ENCODE measurements around the gene KCTD14.
A peak's percentile ranks its signal among the peaks of the same experiment; 100 is the strongest.
"Not testable (repeated sequence)": the region's sequence is repeated elsewhere in the genome, so short reads cannot be mapped to it uniquely, and the experiment has no call there.

The KCTD14 gene

GRCh38 chr11:78019808-78020207, 3.3 kb downstream of the KCTD14 start:
- H4K8ac ChIP-seq (ENCODE audit: low read depth, low read length), result no peak overlapping the region
- peak; percentile 14 for DNase-seq
- H3K27ac ChIP-seq (ENCODE audit: low read depth, low read length), result no peak overlapping the region
- H4K5ac ChIP-seq (ENCODE audit: low read length), result no peak overlapping the region
- H3K56ac ChIP-seq (ENCODE audit: low read length), result no peak overlapping the region
- H3K27me3 ChIP-seq (ENCODE audit: insufficient read depth, low read length, poor library complexity), result no peaks in the 10 kb centered on the region
- H3K4me3 ChIP-seq (ENCODE audit: low read length), result no peak overlapping the region
- WGBS (ENCODE audit: extremely low coverage, insufficient coverage, low lambda C conversion rate), result no CpG with 5 or more reads among the region's 4 CpGs
- H2BK5ac ChIP-seq (ENCODE audit: low read length), result no peak overlapping the region
- no peak overlapping the region for H3K4me2 ChIP-seq (ENCODE audit: low read length)
- no peak overlapping the region for H2AK5ac ChIP-seq (ENCODE audit: low read length)
- no peak overlapping the region for H3K9ac ChIP-seq (ENCODE audit: low read length)
- no peak overlapping the region for H3K23ac ChIP-seq (ENCODE audit: low read length)
- peaks cover 2% of the 10 kb centered on the region for H3K4me1 ChIP-seq (ENCODE audit: control insufficient read depth, low read depth, low read length)
- H2BK120ac ChIP-seq (ENCODE audit: low read depth, low read length), result no peak overlapping the region
- no peak overlapping the region for H3K18ac ChIP-seq (ENCODE audit: low read length)
- peaks cover 3% of the 10 kb centered on the region for H3K36me3 ChIP-seq (ENCODE audit: control insufficient read depth, insufficient read depth, low read length)
- H2BK15ac ChIP-seq (replicated peaks; ENCODE audit: low read depth), result no peak overlapping the region
- H3K4ac ChIP-seq (ENCODE audit: low read depth, low read length), result no peak overlapping the region
- peaks cover 5% of the 10 kb centered on the region for H3K79me1 ChIP-seq (ENCODE audit: low read length)
- H3K79me2 ChIP-seq (ENCODE audit: control insufficient read depth, insufficient read depth, low read length), result no peaks in the 10 kb centered on the region

- H2BK120ac ChIP-seq (ENCODE audit: low read depth, low read length), result no peak overlapping the region
- no peak overlapping the region for H3K4me3 ChIP-seq (ENCODE audit: low read length)
- H3K79me2 ChIP-seq (ENCODE audit: control insufficient read depth, insufficient read depth, low read length), result no peaks in the 10 kb centered on the region
- no peak overlapping the region for H3K9ac ChIP-seq (ENCODE audit: low read length)
- H2AK5ac ChIP-seq (ENCODE audit: low read length), result no peak overlapping the region
- H3K18ac ChIP-seq (ENCODE audit: low read length), result no peak overlapping the region
- H4K8ac ChIP-seq (ENCODE audit: low read depth, low read length), result no peak overlapping the region
- no peak overlapping the region for H2BK5ac ChIP-seq (ENCODE audit: low read length)
- WGBS (ENCODE audit: extremely low coverage, insufficient coverage, low lambda C conversion rate), result no CpG with 5 or more reads among the region's 1 CpG
- no peak overlapping the region for H3K23ac ChIP-seq (ENCODE audit: low read length)
- H3K4me1 ChIP-seq (ENCODE audit: control insufficient read depth, low read depth, low read length), result no peaks in the 10 kb centered on the region
- no peak overlapping the region for H2BK15ac ChIP-seq (replicated peaks; ENCODE audit: low read depth)
- no peak for DNase-seq
- no peak overlapping the region for H3K4me2 ChIP-seq (ENCODE audit: low read length)
- no peak overlapping the region for H3K4ac ChIP-seq (ENCODE audit: low read depth, low read length)
- peaks cover 3% of the 10 kb centered on the region for H3K36me3 ChIP-seq (ENCODE audit: control insufficient read depth, insufficient read depth, low read length)
- H4K5ac ChIP-seq (ENCODE audit: low read length), result no peak overlapping the region
- no peaks in the 10 kb centered on the region for H3K79me1 ChIP-seq (ENCODE audit: low read length)
- H3K27ac ChIP-seq (ENCODE audit: low read depth, low read length), result no peak overlapping the region
- no peaks in the 10 kb centered on the region for H3K27me3 ChIP-seq (ENCODE audit: insufficient read depth, low read length, poor library complexity)
- no peak overlapping the region for H3K56ac ChIP-seq (ENCODE audit: low read length)
These were observed 7.2 kb downstream of the KCTD14 start for GRCh38 chr11:78015878-78016277.

- H3K27me3 ChIP-seq (ENCODE audit: insufficient read depth, low read length, poor library complexity), result not testable (repeated sequence)
These were observed 8.0 kb downstream of the KCTD14 start for GRCh38 chr11:78014937-78015520.

GRCh38 chr11:78011301-78011700, 11.8 kb downstream of the KCTD14 start:
- H2BK5ac ChIP-seq (ENCODE audit: low read length), result no peak overlapping the region
- H3K4me3 ChIP-seq (ENCODE audit: low read length), result no peak overlapping the region
- no peaks in the 10 kb centered on the region for H3K79me2 ChIP-seq (ENCODE audit: control insufficient read depth, insufficient read depth, low read length)
- H3K4ac ChIP-seq (ENCODE audit: low read depth, low read length), result no peak overlapping the region
- no peaks in the 10 kb centered on the region for H3K27me3 ChIP-seq (ENCODE audit: insufficient read depth, low read length, poor library complexity)
- no peak overlapping the region for H3K27ac ChIP-seq (ENCODE audit: low read depth, low read length)
- H2BK120ac ChIP-seq (ENCODE audit: low read depth, low read length), result no peak overlapping the region
- WGBS (ENCODE audit: extremely low coverage, insufficient coverage, low lambda C conversion rate), result no CpG with 5 or more reads among the region's 2 CpGs
- no peak overlapping the region for H3K56ac ChIP-seq (ENCODE audit: low read length)
- H3K18ac ChIP-seq (ENCODE audit: low read length), result no peak overlapping the region
- no peak overlapping the region for H3K23ac ChIP-seq (ENCODE audit: low read length)
- H3K79me1 ChIP-seq (ENCODE audit: low read length), result no peaks in the 10 kb centered on the region
- DNase-seq, result no peak
- no peak overlapping the region for H4K8ac ChIP-seq (ENCODE audit: low read depth, low read length)
- H3K4me2 ChIP-seq (ENCODE audit: low read length), result no peak overlapping the region
- H3K36me3 ChIP-seq (ENCODE audit: control insufficient read depth, insufficient read depth, low read length), result no peaks in the 10 kb centered on the region
- H3K4me1 ChIP-seq (ENCODE audit: control insufficient read depth, low read depth, low read length), result no peaks in the 10 kb centered on the region
- no peak overlapping the region for H3K9ac ChIP-seq (ENCODE audit: low read length)
- H2BK15ac ChIP-seq (replicated peaks; ENCODE audit: low read depth), result no peak overlapping the region
- no peak overlapping the region for H2AK5ac ChIP-seq (ENCODE audit: low read length)
- H4K5ac ChIP-seq (ENCODE audit: low read length), result no peak overlapping the region

More at GRCh38 chr11:78014937-78015520, 8.0 kb downstream of the KCTD14 start:
- not testable (repeated sequence) for H2AK5ac ChIP-seq (ENCODE audit: low read length); H3K4me2 ChIP-seq (ENCODE audit: low read length); H3K79me2 ChIP-seq (ENCODE audit: control insufficient read depth, insufficient read depth, low read length); H2BK15ac ChIP-seq (replicated peaks; ENCODE audit: low read depth); H3K9ac ChIP-seq (ENCODE audit: low read length); H3K4me1 ChIP-seq (ENCODE audit: control insufficient read depth, low read depth, low read length); H3K4ac ChIP-seq (ENCODE audit: low read depth, low read length); H2BK5ac ChIP-seq (ENCODE audit: low read length); H3K56ac ChIP-seq (ENCODE audit: low read length); H2BK120ac ChIP-seq (ENCODE audit: low read depth, low read length); H3K18ac ChIP-seq (ENCODE audit: low read length); H3K23ac ChIP-seq (ENCODE audit: low read length); H3K27ac ChIP-seq (ENCODE audit: low read depth, low read length); DNase-seq; H3K79me1 ChIP-seq (ENCODE audit: low read length); H4K8ac ChIP-seq (ENCODE audit: low read depth, low read length); H3K36me3 ChIP-seq (ENCODE audit: control insufficient read depth, insufficient read depth, low read length); H4K5ac ChIP-seq (ENCODE audit: low read length); H3K4me3 ChIP-seq (ENCODE audit: low read length)
- no CpG with 5 or more reads among the region's 6 CpGs for WGBS (ENCODE audit: extremely low coverage, insufficient coverage, low lambda C conversion rate)

- Histone ChIP-seq H3K4me3 (ENCODE audit: low read length) (no peak overlapping the region), H3K27me3 (ENCODE audit: insufficient read depth, low read length, poor library complexity) (no peaks in the 10 kb centered on the region), H3K4ac (ENCODE audit: low read depth, low read length) (no peak overlapping the region), H3K4me1 (ENCODE audit: control insufficient read depth, low read depth, low read length) (no peaks in the 10 kb centered on the region), H2BK15ac (replicated peaks; ENCODE audit: low read depth) (no peak overlapping the region), H4K5ac (ENCODE audit: low read length) (no peak overlapping the region), H2BK120ac (ENCODE audit: low read depth, low read length) (no peak overlapping the region), H2AK5ac (ENCODE audit: low read length) (no peak overlapping the region), H3K18ac (ENCODE audit: low read length) (no peak overlapping the region), H3K27ac (ENCODE audit: low read depth, low read length) (no peak overlapping the region), H3K4me2 (ENCODE audit: low read length) (no peak overlapping the region), H3K79me2 (ENCODE audit: control insufficient read depth, insufficient read depth, low read length) (no peaks in the 10 kb centered on the region), H3K9ac (ENCODE audit: low read length) (no peak overlapping the region), H4K8ac (ENCODE audit: low read depth, low read length) (no peak overlapping the region), H3K23ac (ENCODE audit: low read length) (no peak overlapping the region), H3K79me1 (ENCODE audit: low read length) (no peaks in the 10 kb centered on the region), H2BK5ac (ENCODE audit: low read length) (no peak overlapping the region), H3K56ac (ENCODE audit: low read length) (no peak overlapping the region), H3K36me3 (ENCODE audit: control insufficient read depth, insufficient read depth, low read length) (no peaks in the 10 kb centered on the region)
- no CpG with 5 or more reads among the region's 6 CpGs for WGBS (ENCODE audit: extremely low coverage, insufficient coverage, low lambda C conversion rate)
- no peak for DNase-seq
These were observed 12.3 kb downstream of the KCTD14 start for GRCh38 chr11:78010755-78011154.

- Histone ChIP-seq H3K23ac (ENCODE audit: low read length) (no peak overlapping the region), H3K36me3 (ENCODE audit: control insufficient read depth, insufficient read depth, low read length) (no peaks in the 10 kb centered on the region), H3K9ac (ENCODE audit: low read length) (no peak overlapping the region), H2BK120ac (ENCODE audit: low read depth, low read length) (no peak overlapping the region), H2AK5ac (ENCODE audit: low read length) (no peak overlapping the region), H3K27me3 (ENCODE audit: insufficient read depth, low read length, poor library complexity) (no peaks in the 10 kb centered on the region), H3K4me3 (ENCODE audit: low read length) (no peak overlapping the region), H3K79me2 (ENCODE audit: control insufficient read depth, insufficient read depth, low read length) (no peaks in the 10 kb centered on the region), H3K27ac (ENCODE audit: low read depth, low read length) (no peak overlapping the region), H2BK5ac (ENCODE audit: low read length) (no peak overlapping the region), H4K5ac (ENCODE audit: low read length) (no peak overlapping the region), H4K8ac (ENCODE audit: low read depth, low read length) (no peak overlapping the region), H3K79me1 (ENCODE audit: low read length) (no peaks in the 10 kb centered on the region), H2BK15ac (replicated peaks; ENCODE audit: low read depth) (no peak overlapping the region), H3K56ac (ENCODE audit: low read length) (no peak overlapping the region), H3K4me2 (ENCODE audit: low read length) (no peak overlapping the region), H3K18ac (ENCODE audit: low read length) (no peak overlapping the region), H3K4ac (ENCODE audit: low read depth, low read length) (no peak overlapping the region), H3K4me1 (ENCODE audit: control insufficient read depth, low read depth, low read length) (no peaks in the 10 kb centered on the region)
- no CpG with 5 or more reads among the region's 1 CpG for WGBS (ENCODE audit: extremely low coverage, insufficient coverage, low lambda C conversion rate)
- no peak for DNase-seq
These were observed 12.8 kb downstream of the KCTD14 start for GRCh38 chr11:78010304-78010703.
